GM18520 (cell line): Measurements from ENCODE around the gene PABPN1L.

Source experiments
- ATAC-seq: cut with Tn5 transposase; IDR thresholded peaks from one replicate; pipeline ENCODE4 v1.9.1; 2021; ENCODE audit not compliant: unreplicated experiment

PABPN1L gene, protein sequence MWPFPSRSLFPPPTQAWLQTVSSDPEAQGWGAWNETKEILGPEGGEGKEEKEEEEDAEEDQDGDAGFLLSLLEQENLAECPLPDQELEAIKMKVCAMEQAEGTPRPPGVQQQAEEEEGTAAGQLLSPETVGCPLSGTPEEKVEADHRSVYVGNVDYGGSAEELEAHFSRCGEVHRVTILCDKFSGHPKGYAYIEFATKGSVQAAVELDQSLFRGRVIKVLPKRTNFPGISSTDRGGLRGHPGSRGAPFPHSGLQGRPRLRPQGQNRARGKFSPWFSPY

DNA sequence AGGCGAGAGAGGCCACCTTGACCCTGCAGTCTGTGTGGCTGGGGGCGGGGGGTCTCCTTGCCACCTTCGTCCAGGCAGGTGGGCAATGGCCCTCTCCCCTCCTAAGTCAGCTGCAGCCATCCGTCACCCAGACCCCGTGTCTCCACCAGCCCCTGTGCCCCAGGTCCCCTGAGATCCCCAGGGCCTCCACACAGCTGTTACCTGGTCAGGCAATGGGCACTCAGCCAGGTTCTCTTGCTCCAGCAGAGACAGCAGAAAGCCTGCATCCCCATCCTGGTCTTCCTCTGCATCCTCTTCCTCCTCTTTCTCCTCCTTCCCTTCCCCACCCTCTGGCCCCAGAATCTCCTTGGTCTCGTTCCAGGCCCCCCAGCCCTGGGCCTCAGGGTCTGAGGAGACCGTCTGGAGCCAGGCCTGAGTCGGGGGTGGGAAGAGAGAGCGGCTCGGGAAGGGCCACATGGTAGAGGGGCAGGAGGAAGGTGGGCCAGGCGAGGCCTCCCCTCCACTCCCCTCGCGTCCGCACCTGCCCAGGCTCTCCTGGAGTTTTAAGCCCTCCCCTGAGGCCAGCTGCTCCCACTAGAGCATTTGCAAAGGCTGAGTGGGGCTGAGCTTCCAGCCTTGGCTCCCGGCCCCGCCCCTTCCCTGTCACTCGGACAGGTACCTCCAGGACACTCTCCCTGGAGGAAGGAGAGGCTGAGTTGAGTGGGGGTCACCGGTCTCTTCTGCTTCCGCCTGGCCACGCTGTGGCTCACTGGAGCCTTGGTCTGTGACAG lies at the start of gene PABPN1L:
Gene PABPN1L, minus strand, starts transcription at position 510 of the 770 bp plus-strand sequence. Its CDS starts 54 bp downstream, at position 456.
- no peak for ATAC-seq

DNA sequence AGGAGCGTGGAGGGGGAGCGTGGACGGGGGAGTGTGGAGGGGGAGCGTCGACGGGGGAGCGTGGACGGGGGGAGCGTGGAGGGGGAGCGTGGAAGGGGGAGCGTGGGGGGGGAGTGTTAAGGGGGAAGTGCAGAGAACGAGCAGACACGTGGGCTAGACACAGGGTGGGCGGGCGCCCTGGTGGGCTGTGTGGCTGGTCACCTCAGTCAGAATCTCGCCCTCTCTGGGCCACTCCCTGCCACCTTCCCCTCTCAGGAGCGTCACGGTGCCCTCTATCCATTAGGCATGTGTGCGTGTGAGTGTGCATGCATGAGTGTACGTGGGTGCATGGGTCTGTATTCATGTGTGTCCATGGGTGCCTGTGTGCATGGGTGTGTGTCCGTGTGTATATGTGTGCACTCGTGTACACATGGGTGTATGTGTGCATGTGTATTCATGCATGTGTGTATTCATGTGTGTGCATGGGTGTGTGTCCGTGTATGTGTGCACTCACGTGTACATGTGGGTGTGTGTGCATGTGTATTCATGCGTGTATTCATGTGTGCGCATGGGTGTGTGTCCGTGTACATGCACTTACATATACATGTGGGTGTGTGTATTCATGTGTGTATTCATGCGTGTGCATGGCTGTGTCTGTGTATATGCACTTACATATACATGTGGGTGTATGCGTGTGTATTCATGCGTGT lies 49.3 kb upstream of the PABPN1L start:
- no peak for ATAC-seq

DNA sequence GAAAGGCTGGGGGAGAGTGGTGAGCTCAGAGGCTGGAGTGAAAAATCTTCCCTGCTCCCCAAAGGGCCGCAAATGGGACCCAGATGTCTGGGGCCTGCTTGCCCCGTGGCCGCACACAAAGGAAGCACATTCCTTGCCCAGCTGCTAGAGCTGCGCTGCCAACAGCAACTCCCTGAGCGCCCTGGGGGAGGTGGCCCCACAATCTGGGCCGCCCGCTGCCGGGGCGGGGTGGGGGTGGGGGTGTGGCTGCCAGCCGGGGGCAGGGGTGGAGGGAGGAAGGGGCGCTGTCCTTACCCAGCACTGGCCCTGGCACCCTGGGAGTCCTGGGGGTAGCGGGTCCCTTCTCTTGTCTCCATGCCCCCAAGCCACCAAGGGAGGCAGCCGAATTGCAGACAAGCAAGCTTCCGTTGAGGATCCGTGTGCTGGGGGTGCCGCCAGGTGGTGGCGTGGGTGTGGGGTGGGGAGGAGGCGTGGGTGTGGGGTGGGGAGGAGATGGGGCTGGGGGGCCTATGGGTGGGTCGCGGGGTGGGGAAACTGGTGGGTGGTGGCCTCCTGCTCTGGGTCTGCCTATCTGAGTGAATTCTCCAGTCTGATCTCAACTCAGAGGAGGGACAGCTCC lies 48.4 kb upstream of the PABPN1L start:
- ATAC-seq = no peak

DNA sequence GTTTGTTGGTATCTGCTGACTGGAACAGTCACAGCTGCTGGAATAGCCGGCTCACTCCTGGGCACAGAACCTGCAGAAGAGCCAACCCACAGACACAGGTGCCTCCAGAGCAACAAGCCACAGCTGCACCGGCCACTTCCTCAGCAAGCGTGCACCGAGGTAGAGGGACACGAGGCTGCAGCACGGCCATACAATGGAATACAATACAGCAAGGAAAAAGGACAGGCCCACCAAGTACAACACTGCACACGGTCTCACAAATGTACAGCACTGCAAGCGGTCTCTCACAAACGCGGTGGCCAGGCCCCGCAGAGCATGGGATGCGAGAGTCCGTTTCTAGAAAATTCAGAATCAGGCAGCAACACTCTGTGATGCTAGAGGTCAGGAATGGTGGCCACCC lies 47.4 kb upstream of the PABPN1L start:
- ATAC-seq = no peak

DNA sequence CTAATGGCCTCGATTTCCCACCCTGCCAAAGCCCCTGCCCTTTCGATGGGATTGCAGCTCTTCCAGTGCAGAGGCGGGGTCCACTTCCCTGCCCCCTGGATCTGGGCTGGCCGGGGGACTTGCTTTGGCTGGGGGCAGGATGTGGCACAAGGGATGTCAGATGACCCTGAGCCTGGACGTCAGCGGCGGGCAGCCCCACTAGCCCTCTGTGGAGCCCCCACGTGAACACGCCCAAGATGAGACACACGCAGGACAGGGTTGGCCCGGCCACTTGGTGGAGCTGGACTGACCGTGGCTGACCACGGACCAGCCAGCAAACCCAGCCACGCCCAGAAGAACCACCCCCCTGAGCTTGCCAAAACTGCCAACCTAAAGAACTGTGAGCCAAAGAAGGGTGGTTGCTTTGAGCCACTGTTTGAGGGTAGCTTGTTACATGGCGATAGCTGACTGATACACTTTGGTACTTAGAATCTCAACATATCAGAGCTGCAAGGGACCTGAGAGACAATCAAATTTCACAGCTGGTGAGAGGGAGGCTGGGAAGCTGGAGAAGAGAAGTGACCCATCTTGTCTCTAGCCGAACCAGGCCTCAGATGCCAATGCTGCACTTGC lies 46.6 kb upstream of the PABPN1L start:
- ATAC-seq = no peak

DNA sequence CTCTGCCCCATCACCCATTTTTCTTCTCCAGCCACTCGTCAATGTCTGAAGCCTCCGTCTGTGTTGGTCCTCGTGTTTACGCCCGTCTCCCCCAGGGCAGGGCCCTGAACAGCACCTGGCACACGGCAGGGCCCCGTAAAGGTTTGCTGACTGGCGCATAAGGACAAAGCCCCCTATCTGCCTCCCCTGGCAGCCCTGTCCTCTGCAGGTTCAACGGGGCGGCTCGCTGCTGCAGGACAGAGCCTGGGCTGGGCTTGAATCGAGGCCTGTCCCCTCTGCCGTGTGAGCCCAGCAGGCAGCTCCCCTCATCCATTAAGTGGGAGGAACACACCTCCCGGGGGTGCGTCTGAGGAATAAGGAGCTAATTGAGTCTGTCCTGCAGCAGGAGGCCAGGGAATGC lies 46.1 kb upstream of the PABPN1L start:
- no peak for ATAC-seq

DNA sequence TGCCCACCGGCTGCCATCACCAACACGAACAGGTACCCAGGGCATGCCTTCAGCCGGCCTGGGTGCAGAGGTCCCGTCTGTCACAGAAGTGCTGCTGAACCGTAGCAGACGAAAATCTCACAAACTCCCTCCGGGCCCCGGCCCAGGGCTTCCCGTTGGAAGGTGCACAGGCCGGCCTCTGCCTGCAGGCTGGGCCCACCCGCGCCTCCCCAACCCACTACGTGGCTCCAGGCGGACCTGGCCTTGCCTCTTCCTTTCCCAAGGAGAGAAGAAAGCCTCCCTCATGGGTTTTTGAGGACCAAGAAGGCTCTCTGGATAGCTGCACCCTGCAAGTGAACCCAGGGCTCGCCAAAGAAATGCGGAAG lies 45.5 kb upstream of the PABPN1L start:
- no peak for ATAC-seq

DNA sequence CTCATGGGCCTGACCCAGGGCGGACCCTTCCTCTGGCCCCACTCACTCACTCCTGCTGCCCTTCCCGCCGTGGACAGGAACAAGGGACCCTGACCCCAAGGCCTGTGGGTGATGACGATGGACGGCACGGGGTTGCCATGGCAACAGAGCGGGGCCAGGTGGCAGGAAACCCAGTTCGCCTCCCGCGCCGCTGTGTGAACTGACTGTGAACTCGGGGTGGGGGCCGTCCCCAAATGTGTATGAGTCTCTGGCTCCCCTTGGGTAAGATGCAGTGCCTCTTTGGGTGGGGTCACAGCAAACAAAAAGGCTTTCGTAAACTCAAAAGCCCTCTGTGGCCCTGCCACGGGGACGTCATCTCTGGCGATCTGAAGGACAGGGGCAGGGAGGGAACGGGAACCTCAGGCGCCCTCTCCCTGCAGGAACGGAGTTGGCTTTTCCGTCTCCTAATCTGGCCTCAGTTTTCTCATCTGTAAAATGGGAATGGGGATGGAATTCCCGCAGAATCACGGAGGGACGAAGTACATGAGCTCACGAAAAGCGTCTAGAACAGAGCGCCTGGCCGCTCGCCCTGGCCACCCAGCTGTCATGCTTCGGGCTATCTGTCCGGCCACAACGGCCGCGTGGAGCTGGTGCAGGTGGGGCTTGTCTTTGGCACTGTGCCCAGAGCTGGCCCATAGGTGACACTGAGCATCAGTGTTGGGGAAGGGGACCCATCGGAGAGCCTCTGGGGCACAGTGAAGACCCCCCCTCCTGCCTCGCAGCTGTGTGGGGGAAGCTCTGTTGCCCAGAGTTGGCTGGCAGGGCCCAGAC lies 44.9 kb upstream of the PABPN1L start:
- ATAC-seq = no peak

DNA sequence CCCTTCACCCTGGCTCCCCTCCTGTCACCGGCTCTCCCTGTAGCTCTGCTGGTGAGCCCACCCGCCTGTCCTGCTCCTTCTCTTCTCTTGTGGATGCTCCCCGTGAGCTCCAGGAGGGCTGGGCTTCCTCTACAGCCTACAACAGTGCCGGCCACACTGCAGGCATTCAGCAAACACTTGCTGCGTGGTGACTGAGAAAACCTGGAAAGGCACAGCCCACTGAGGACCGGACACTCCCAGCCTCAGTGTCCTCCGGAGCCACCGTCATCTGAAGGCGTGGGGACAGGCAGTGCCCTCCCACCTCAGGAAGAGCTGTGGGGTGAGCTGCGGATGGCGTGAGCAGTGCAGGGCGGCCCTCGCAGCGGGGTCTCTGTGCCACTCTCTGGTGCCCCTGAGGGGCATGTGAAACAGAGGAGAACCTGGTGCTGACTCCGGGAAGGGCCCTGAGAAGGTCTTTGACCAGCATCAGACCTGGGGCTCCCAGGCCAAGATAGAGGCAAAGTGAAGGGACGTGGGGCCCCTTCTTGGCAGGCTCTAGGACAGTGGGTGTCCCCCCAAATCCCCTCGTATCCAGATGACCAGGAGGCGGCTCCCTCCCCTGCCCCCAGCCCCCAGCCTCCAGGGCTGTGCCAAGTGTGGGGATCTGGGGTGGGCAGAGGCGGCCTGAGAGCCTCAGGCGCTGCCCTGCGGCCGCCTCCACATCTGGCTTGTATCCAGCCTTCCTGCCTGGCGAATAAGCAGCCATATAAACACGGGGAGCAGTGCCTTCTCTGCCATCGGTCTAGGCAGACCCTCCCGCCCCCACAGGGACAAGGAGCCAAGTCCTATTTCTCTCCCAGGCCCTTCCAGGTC lies 44.0 kb upstream of the PABPN1L start:
- no peak for ATAC-seq

DNA sequence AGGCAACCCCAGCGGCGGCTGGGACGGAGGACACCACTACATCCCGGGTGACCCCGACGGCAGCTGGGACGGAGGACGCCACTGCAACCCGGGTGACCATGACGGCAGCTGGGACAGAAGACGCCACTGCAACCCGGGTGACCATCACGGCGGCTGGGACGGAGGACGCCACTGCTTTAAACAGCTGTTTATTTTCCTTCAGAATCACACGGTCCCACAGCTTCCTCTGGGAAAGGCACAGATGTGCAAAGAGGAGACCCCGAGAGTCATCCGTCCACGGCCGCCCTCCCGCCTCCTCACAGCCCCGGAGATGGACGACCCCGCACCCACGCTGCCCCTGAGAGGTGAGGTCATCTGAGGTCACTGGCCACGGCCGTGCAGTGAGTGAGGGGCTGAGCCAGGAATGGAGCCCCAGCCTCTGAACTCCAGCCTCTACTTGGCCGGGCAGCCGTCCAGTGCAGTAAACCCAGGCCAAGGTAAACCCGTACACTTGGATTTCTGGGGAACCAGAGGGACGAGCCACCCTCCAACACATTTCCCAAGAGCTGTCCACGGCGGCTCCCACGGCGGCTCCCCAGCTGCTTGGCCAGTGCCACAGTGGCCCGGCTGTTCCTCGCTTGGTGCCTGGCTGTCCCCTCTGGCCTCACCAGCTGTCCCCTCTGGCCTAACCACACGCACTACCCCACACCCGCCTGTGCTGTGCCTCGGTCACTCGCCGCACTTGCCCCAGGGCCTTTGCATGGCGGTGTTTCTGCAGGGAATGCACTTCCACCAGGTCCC lies 43.2 kb upstream of the PABPN1L start:
- ATAC-seq = no peak

DNA sequence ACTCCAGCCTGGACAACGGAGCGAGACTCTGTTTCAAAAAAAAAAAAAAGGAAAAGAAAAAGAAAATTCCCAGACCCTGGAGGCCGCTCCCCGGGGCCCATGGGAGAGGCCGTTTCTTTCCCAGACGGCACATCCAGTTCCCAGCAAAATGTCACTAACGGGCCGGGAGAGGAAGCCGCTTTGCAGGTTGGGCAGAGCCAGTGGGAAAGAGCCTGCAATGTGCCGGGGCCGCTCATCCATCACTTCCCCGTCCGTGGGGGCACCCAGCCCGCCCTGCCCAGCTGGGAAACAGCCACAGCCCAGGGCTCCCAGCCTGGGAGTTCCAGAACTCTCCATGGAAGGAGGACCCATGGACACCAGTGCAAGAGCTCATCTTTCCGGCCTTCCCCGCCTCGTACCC lies 41.8 kb upstream of the PABPN1L start:
- ATAC-seq = no peak

DNA sequence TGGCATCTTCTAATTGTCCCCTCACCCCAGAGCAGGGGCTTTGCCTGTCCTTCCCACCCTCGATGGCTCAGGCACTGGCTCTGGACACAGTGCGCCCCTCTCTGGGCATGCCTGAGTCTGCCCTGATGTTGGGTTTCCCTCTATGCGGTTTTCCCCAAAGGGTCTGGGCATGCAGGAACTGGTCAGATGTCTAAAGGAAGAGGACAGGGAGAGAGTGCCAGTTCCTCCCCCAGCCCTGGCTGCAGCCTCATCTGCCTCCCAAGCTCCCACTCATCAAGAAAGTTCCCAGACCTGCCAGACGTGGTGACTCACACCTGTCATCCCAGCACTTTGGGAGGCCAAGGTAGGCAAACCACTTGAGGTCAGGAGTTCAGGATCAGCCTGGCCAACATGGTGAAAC lies 41.3 kb upstream of the PABPN1L start:
- no peak for ATAC-seq

DNA sequence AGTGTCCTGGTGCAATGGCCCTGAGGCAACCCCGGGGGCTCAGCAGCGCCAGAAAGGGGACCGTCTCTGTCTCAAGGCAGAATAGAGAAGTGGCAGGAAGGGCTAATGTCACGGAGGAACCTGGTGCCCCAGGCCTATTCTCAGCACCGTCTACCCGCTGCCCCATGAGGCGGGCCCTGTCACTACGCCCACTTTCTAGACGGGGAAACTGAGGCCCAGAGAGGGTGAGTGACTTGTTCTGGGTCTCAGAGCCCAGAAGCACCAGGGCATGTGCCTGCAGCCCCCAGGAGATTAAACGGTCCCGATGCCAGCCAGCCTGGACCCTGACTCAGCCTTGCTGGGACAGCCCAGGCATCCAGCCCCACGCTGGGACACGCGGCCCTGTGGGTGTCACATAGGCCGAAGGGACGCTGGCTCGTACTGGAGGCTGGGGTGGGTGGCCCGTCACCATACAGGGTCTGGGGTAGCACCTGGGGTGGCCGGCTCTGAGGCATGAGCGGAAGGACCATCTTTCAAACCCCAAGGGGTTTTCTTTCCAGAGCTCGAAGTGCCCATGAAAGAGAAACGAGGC lies 40.2 kb upstream of the PABPN1L start:
- ATAC-seq = no peak

DNA sequence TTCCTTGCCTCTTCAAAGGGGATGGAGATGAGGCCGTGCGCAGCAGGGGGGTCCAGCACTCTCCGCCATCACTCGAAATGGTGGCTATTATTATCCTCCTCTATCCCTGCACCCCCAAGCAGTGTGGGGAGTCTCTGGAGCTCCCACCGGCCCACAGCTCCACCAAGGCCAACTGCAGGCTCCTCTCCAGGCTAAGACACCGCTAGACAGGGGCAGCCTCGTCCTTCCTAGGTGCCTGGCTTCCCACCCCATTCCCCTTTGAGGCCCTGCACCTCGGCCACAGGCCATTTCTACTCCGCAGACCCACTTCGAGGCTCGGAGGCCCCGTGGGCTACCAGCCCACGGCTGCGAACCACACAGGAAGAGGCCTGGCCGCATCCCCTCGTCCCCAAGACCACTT lies 39.6 kb upstream of the PABPN1L start:
- no peak for ATAC-seq

DNA sequence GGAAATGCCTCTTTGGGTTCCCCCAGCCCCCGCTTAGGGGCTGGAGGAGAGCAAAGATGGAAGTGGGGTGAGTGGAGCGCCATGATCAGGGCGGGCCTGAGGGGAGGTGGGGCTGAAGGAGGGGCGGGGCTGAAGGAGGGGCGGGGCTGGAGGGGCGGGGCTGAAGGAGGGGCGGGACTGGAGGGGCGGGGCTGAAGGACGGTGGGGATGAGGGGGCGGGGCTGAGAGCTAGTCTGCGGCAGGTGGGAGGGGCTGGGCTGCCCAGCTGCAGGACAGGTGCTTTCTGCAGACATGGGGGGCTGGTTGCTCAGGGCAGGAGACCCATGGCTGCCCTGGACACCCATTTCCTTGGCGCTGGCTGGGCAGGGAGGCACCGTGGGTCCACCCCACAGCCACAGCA lies 39.1 kb upstream of the PABPN1L start:
- ATAC-seq = no peak

DNA sequence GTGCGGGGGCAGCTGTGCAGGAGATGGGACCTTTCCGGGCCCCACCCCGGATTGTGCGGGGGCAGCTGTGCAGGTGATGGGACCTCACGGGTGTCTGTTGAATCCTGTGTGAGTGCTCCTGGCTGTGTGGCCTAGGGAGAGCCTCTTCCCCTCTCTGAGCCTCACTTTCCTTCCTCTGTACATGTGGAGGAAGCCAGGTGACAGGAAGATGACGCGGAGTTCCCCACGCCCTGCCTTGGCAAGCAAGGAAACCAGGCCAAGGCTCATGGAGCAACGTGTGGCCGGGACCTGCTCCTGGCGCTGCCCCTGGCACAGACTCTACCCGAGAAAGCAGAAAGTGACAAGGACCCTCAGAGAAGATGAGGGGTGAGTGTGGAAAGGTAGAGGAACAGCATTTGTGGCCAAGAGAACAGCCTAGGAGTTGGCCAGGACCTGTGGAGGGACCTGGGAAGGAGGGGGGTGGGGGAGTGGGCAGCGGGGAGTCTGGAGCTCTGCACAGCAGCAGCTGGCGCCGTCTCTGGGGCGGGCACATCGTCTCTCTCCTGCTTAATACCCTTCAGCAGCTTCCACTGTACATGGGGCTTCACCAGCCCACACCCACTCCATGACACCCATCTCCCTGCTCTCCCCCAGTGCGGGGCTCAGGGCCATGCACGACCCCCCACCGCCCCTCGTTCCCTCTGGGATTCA lies 38.4 kb upstream of the PABPN1L start:
- no peak for ATAC-seq

DNA sequence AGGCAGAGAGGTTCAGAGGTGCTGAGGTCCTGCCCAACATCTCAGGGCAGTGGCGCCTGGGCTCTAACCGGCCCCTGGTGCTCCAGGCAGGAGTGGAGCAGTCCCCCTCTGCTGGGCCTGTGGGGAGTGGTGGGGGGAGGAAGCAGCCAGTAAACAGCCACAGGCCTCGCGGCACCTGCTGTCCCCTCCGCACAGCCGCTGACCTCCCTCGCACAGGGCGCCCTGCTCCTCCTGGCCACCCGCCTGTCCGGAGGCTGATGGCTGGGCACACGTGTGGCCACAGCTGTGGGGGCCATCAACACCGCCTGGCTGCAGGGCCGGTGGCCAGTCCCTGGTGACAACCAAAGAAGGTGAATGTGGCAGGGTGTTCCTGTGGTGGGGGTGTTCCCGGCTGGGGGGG lies 36.8 kb upstream of the PABPN1L start:
- no peak for ATAC-seq

DNA sequence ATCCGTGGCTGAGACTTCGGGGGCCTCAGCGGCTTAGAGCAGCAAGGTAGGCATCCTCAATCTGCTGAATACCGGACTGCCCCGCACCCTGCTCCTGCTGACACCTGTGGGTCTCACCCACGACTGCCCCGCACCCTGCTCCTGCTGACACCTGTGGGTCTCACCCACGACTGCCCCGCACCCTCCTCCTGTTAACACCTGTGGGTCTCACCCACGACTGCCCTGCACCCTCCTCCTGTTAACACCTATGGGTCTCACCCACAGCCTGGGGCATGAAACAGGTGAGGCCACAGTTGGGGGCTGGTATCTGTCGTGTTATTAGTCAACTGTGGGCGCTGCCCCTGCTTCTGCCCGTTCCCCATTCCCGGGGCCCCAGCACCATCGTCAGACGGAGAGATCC lies 36.3 kb upstream of the PABPN1L start:
- ATAC-seq = no peak
